Measurements from ENCODE around the gene CDK6. TPM values are rescaled to one million over a fixed set of nuclear protein-coding genes. Genes with fewer than 3 reads are reported as not detected.

Gene CDK6
- total RNA-seq, 4 donors from 2014 or later, result 19.7 to 51.1 (median 33.8) TPM

- Histone ChIP-seq H3K4me1 (peaks cover 0 to 39% (median 7%) of the 10 kb centered on the region in 3 donors), H3K27ac (no peak overlapping the region), H3K4me3 (no peak overlapping the region), H3K9me3 (no peaks in the 10 kb centered on the region), H3K27me3 (no peaks in the 10 kb centered on the region), H3K36me3 (no peaks in the 10 kb centered on the region)
- WGBS, 2 donors (ENCODE audit: low coverage in 1 of 2), result 91 to 93% methylated on average over 3 to 4 of the region's 4 CpGs
- no peak for TF ChIP-seq POLR2AphosphoS5 (IDR thresholded peaks at IDR 0.05)
- TF ChIP-seq EP300 (IDR thresholded peaks at IDR 0.05), result no peak
- TF ChIP-seq CTCF (IDR thresholded peaks at IDR 0.05), result no peak
- TF ChIP-seq POLR2A (IDR thresholded peaks at IDR 0.05), result no peak
- ATAC-seq, result no peak
These were observed 188.3 kb downstream of the CDK6 start for GRCh38 chr7:92648067-92648466.

- no peak overlapping the region for H3K4me3 ChIP-seq
- ATAC-seq, result no peak
- H3K27me3 ChIP-seq, result no peaks in the 10 kb centered on the region
- no peak for TF ChIP-seq EP300 (IDR thresholded peaks at IDR 0.05)
- TF ChIP-seq POLR2A (IDR thresholded peaks at IDR 0.05), result no peak
- TF ChIP-seq CTCF (IDR thresholded peaks at IDR 0.05), result no peak
- no peak for TF ChIP-seq POLR2AphosphoS5 (IDR thresholded peaks at IDR 0.05)
- no peak overlapping the region for H3K27ac ChIP-seq
- H3K4me1 ChIP-seq, result peaks cover 0 to 39% (median 7%) of the 10 kb centered on the region in 3 donors
- no peaks in the 10 kb centered on the region for H3K36me3 ChIP-seq
- no peaks in the 10 kb centered on the region for H3K9me3 ChIP-seq
- WGBS, 2 donors (ENCODE audit: low coverage in 1 of 2), result 79 to 100% methylated on average over 2 of the region's 2 CpGs
These were observed 188.7 kb downstream of the CDK6 start for GRCh38 chr7:92647652-92648051.

DNA sequence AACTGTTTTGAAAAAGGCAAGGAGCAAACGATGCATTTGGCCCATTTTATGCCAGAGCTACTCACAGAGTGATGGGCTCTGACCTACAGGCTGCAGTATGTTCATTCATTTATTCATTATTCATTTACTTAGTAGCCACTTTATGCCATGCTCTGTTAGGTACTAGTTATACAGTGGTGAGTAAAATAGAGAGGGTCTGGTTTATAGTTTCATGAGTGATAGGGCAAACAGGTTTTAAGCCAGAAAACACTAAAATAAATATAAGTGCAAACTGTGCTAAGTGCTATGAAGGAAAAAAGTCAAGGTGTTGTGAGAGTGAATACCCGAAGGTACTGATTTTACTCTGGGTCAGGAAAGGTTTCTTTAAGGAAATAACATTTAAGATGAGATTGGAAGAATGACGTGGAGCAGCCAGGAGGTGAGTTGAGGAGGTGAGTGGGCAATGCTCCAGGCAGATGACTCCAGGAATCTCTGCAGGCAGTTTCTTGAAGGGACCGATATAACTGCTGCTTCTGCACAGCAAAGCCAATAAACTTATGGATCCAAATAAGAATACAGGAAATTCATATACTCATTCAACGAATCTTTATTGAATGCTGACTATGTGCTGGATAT lies 189.3 kb downstream of the CDK6 start:
- no peaks in the 10 kb centered on the region for H3K9me3 ChIP-seq
- no peak overlapping the region for H3K27ac ChIP-seq
- no peak for TF ChIP-seq POLR2A (IDR thresholded peaks at IDR 0.05)
- TF ChIP-seq EP300 (IDR thresholded peaks at IDR 0.05), result no peak
- TF ChIP-seq CTCF (IDR thresholded peaks at IDR 0.05), result no peak
- no peak for TF ChIP-seq POLR2AphosphoS5 (IDR thresholded peaks at IDR 0.05)
- H3K4me1 ChIP-seq, result peaks cover 0 to 39% (median 7%) of the 10 kb centered on the region in 3 donors
- ATAC-seq, result no peak
- H3K4me3 ChIP-seq, result no peak overlapping the region
- WGBS, 2 donors (ENCODE audit: low coverage in 1 of 2), result 69 to 73% methylated on average over 5 of the region's 5 CpGs
- H3K27me3 ChIP-seq, result no peaks in the 10 kb centered on the region
- no peaks in the 10 kb centered on the region for H3K36me3 ChIP-seq

DNA sequence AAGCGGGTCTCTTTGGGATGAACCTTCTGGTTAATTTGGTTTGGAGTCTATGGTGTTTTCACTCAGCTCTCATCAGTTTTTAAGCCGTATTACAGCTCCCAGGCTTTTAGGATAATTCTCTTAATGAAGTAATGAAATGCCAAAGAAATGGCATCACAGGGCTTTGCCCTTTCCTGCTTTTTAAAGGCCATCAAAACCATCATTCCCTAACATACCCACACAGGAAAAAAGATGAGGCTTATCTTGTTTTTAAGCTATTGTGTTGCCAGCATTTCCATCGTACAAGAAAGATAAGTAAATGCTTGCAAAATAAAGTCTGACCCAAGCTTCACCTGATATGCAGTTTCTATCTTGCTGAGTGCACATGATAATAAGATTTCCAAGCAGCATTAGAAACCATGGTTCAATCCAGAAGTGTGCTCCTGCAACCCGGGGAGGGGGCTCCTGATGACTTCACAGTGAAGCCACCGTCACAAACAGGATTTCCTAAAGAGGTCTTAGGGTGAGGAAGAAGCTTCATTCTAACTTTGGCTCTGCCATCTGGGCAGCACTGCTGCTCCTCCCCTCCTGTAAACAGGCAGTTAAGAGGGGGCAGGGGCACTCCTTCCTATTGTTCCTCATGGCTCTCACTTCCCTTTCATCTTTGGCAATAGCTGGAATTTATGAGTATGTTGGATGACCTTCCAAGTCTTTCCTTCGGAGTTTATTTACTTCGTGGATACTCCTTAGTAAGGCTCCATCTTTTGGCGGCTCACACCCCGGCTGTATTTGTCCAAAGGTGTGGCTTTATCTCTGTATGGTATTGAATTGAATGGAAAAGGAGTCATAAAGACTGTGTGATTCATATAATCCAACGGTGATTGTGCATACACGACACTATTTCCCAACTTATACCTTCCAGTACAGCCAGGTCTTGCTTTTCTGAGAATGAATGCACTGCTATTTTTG lies 191.0 kb downstream of the CDK6 start:
- Histone ChIP-seq H3K4me1 (peaks cover 0 to 39% (median 7%) of the 10 kb centered on the region in 3 donors), H3K36me3 (no peaks in the 10 kb centered on the region), H3K9me3 (no peaks in the 10 kb centered on the region), H3K27ac (peak overlapping the region in 2 of 4 donors; percentile 35 to 44), H3K27me3 (no peaks in the 10 kb centered on the region), H3K4me3 (no peak overlapping the region)
- 31% methylated on average over 9 to 11 of the region's 11 CpGs for WGBS, 2 donors (ENCODE audit: low coverage in 1 of 2)
- TF ChIP-seq POLR2A (IDR thresholded peaks at IDR 0.05) (no peak), POLR2AphosphoS5 (IDR thresholded peaks at IDR 0.05) (no peak), CTCF (IDR thresholded peaks at IDR 0.05) (no peak), EP300 (IDR thresholded peaks at IDR 0.05) (no peak)
- ATAC-seq, result no peak

Measured in gastroesophageal sphincter (tissue), 4 donors.